ENCODE measurements around the gene CDKAL1. TPM values are rescaled to one million over a fixed set of nuclear protein-coding genes. Genes with fewer than 3 reads are reported as not detected.

CDKAL1 gene
- total and polyA plus RNA-seq, 10 of the 15 experiments (the other 5 are each of a cell fraction or from before 2014, with no cell fraction given) = 10.7 to 26.9 (median 17.3) TPM

DNA sequence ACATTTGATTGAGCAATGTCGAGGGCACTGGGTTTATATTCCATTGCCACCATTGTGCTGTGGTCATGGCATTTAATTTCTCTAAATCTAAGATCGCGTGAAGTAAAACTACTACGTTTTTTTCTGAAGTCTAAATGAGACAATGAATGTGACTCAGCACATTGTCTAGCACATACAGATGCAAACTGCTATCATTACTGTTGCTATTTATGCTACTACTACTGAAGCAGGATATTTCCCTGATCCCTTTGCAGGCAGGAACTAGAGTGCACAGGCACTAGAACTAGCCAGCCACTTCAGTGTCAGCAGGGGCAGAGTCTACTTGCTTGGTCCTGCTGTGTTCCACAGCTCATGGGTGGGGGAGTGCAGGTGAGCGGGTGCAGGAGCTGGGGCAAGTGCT is 449.7 kb downstream of the CDKAL1 start:
- WGBS (ENCODE audit: insufficient coverage, insufficient replicate concordance, low lambda C conversion rate, missing lambda C conversion rate) = over 99% methylated on average over 5 of the region's 5 CpGs
- no peak for TF ChIP-seq SPI1 (IDR thresholded peaks at IDR 0.05; ENCODE audit: borderline replicate concordance, insufficient read depth, low read depth, low read length)
- TF ChIP-seq, protein P1, sequence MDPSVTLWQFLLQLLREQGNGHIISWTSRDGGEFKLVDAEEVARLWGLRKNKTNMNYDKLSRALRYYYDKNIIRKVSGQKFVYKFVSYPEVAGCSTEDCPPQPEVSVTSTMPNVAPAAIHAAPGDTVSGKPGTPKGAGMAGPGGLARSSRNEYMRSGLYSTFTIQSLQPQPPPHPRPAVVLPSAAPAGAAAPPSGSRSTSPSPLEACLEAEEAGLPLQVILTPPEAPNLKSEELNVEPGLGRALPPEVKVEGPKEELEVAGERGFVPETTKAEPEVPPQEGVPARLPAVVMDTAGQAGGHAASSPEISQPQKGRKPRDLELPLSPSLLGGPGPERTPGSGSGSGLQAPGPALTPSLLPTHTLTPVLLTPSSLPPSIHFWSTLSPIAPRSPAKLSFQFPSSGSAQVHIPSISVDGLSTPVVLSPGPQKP (IDR thresholded peaks at IDR 0.05; ENCODE audit: low read depth, low read length) = no peak
- RAD21 ChIA-PET (ENCODE audit: unreplicated experiment) = no interaction called here
- Histone ChIP-seq H4K20me1 (ENCODE audit: control insufficient read depth, insufficient read depth) (no peaks in the 10 kb centered on the region), H3K27ac (ENCODE audit: control insufficient read depth, insufficient read depth) (no peak overlapping the region), H3K4me3 (no peak overlapping the region), H3K9ac (ENCODE audit: control insufficient read depth, insufficient read depth, low read length) (no peak overlapping the region), H3K79me2 (ENCODE audit: control insufficient read depth, insufficient read depth, low read length) (no peaks in the 10 kb centered on the region), H3K4me2 (ENCODE audit: control insufficient read depth, insufficient read depth) (no peak overlapping the region), H3K4me1 (ENCODE audit: control insufficient read depth, insufficient read depth, low read length) (peaks cover 3% of the 10 kb centered on the region; the same call in 1 of the 2 replicates), H2AFZ (ENCODE audit: control insufficient read depth, low read depth, low read length) (no peak overlapping the region), H3K36me3 (ENCODE audit: control insufficient read depth in 2 of 2, insufficient read depth in 2 of 2, low read length in 1 of 2) (no peaks in the 10 kb centered on the region), H3K27me3 (replicated peaks in 1 of 2; ENCODE audit: control insufficient read depth in 2 of 2, insufficient read depth in 2 of 2, low read length in 1 of 2) (no peaks in the 10 kb centered on the region), H3K9me3 (replicated peaks; ENCODE audit: control insufficient read depth, insufficient read depth, low read length) (no peaks in the 10 kb centered on the region; the same call in 2 of the 3 replicates)
- CTCF ChIA-PET = interaction anchor here (0.6 kb wide), 2 partner anchors 96 to 118 kb away, joined by 3 read pairs; no protein-coding TSS in a partner anchor
- intact Hi-C loops (cut with micrococcal nuclease; ENCODE audit: unreplicated experiment) = no loop called here
- DNase-seq (ENCODE audit: low read depth, low spot score) (no peak), ATAC-seq (no peak), FAIRE-seq (no peak)
- POLR2A ChIA-PET = no interaction called here
- SMC1A ChIA-PET (ENCODE audit: uncharacterized antibody, unreplicated experiment) = interaction anchor here (1.5 kb wide), 1 partner anchor 64 kb away, joined by 3 read pairs; no protein-coding TSS in a partner anchor
- in situ Hi-C loops (cut with MboI) = no loop called here
- BruUV-seq (replicated peaks) = no TSS peak

- no peak overlapping the region for H3K27ac ChIP-seq (ENCODE audit: control insufficient read depth, insufficient read depth)
- POLR2A ChIA-PET = interaction anchor here (0.6 kb wide), 1 partner anchor 322 kb away, joined by 3 read pairs; no protein-coding TSS in a partner anchor
- no peak for DNase-seq (ENCODE audit: low read depth, low spot score)
- H3K4me2 ChIP-seq (ENCODE audit: control insufficient read depth, insufficient read depth) = no peak overlapping the region
- FAIRE-seq = no peak
- in situ Hi-C loops (cut with MboI) = no loop called here
- no peak overlapping the region for H2AFZ ChIP-seq (ENCODE audit: control insufficient read depth, low read depth, low read length)
- H4K20me1 ChIP-seq (ENCODE audit: control insufficient read depth, insufficient read depth) = no peaks in the 10 kb centered on the region
- CTCF ChIA-PET = interaction anchor here (0.6 kb wide), 2 partner anchors 13 to 90 kb away, joined by 3 read pairs; no protein-coding TSS in a partner anchor
- intact Hi-C loops (cut with micrococcal nuclease; ENCODE audit: unreplicated experiment) = no loop called here
- no peak for TF ChIP-seq CBFB (IDR thresholded peaks at IDR 0.05; ENCODE audit: low read depth)
- 68% methylated on average over 1 of the region's 1 CpG for whole genome bisulfite sequencing (ENCODE audit: insufficient coverage, insufficient replicate concordance, low lambda C conversion rate, missing lambda C conversion rate)
- no peak for ATAC-seq
- no peak overlapping the region for H3K4me3 ChIP-seq
- no peaks in the 10 kb centered on the region for H3K36me3 ChIP-seq (ENCODE audit: control insufficient read depth in 2 of 2, insufficient read depth in 2 of 2, low read length in 1 of 2)
- H3K4me1 ChIP-seq (ENCODE audit: control insufficient read depth, insufficient read depth, low read length) = no peaks in the 10 kb centered on the region
- SMC1A ChIA-PET (ENCODE audit: uncharacterized antibody, unreplicated experiment) = interaction anchor here (0.6 to 1.1 kb wide), 2 partner anchors 17 to 56 kb away, joined by 3 read pairs; no protein-coding TSS in a partner anchor
- H3K79me2 ChIP-seq (ENCODE audit: control insufficient read depth, insufficient read depth, low read length) = no peaks in the 10 kb centered on the region
- no TSS peak for BruUV-seq (replicated peaks)
- RAD21 ChIA-PET (ENCODE audit: unreplicated experiment) = no interaction called here
- H3K9me3 ChIP-seq (replicated peaks; ENCODE audit: control insufficient read depth, insufficient read depth, low read length) = no peaks in the 10 kb centered on the region; the same call in 2 of the 3 replicates
- H3K27me3 ChIP-seq (replicated peaks in 1 of 2; ENCODE audit: control insufficient read depth in 2 of 2, insufficient read depth in 2 of 2, low read length in 1 of 2) = no peaks in the 10 kb centered on the region
- no peak overlapping the region for H3K9ac ChIP-seq (ENCODE audit: control insufficient read depth, insufficient read depth, low read length)
These were observed 451.6 kb downstream of the CDKAL1 start for GRCh38 chr6:20985821-20986220.
